GM18508 (cell line): Measurements from ENCODE around the gene OR4M1.
"Not testable (repeated sequence)": the region's sequence is repeated elsewhere in the genome, so short reads cannot be mapped to it uniquely, and the experiment has no call there.

Source experiments
- ATAC-seq: cut with Tn5 transposase; IDR thresholded peaks from one replicate; pipeline ENCODE4 v1.9.1; 2021; ENCODE audit warnings: moderate number of reproducible peaks; ENCODE audit not compliant: insufficient read depth, unreplicated experiment

Gene OR4M1

GRCh38 chr14:19773204-19773603, at the start of gene OR4M1:
Gene OR4M1, plus strand, starts transcription at chr14:19773504. Its CDS starts 6,819 bp downstream, at chr14:19780323.
- ATAC-seq: not testable (repeated sequence)

GRCh38 chr14:19729359-19729758, 43.9 kb upstream of the OR4M1 start:
- ATAC-seq: no peak

- ATAC-seq: no peak
Measured at GRCh38 chr14:19729763-19730162, 43.5 kb upstream of the OR4M1 start.

- ATAC-seq: not testable (repeated sequence)
Measured at GRCh38 chr14:19733893-19734292, 39.4 kb upstream of the OR4M1 start.

GRCh38 chr14:19743256-19743655, 30.0 kb upstream of the OR4M1 start, which contains the start of gene OR4Q3:
Gene OR4Q3, plus strand, starts transcription at chr14:19743571.
- ATAC-seq: no peak

GRCh38 chr14:19752316-19752715, 21.0 kb upstream of the OR4M1 start:
- not testable (repeated sequence) for ATAC-seq

GRCh38 chr14:19754172-19754571, 19.1 kb upstream of the OR4M1 start:
- ATAC-seq: no peak

GRCh38 chr14:19771491-19771890, 1.8 kb upstream of the OR4M1 start:
- ATAC-seq: not testable (repeated sequence)

GRCh38 chr14:19771895-19772430, 1.3 kb upstream of the OR4M1 start:
- no peak for ATAC-seq

- ATAC-seq: not testable (repeated sequence)
Measured at GRCh38 chr14:19772454-19772853, 850 bp upstream of the OR4M1 start.

GRCh38 chr14:19775587-19775986, 2.3 kb downstream of the OR4M1 start:
- no peak for ATAC-seq

- not testable (repeated sequence) for ATAC-seq
Measured at GRCh38 chr14:19785848-19786247, 12.5 kb downstream of the OR4M1 start.

- ATAC-seq: not testable (repeated sequence)
Measured at GRCh38 chr14:19787318-19787717, 14.0 kb downstream of the OR4M1 start.

- ATAC-seq: not testable (repeated sequence)
Measured at GRCh38 chr14:19788150-19788549, 14.8 kb downstream of the OR4M1 start.

GRCh38 chr14:19796520-19797108, 23.3 kb downstream of the OR4M1 start:
- ATAC-seq: not testable (repeated sequence)

GRCh38 chr14:19799880-19800279, 26.6 kb downstream of the OR4M1 start:
- no peak for ATAC-seq

GRCh38 chr14:19800282-19801117, 27.2 kb downstream of the OR4M1 start:
- ATAC-seq: no peak

- ATAC-seq: no peak
Measured at GRCh38 chr14:19801118-19801464, 27.8 kb downstream of the OR4M1 start.

GRCh38 chr14:19803470-19803869, 30.2 kb downstream of the OR4M1 start, which contains the start of gene OR4N2:
Gene OR4N2, plus strand, starts transcription at chr14:19803770. Its CDS starts 23,679 bp downstream, at chr14:19827449.
- not testable (repeated sequence) for ATAC-seq

- not testable (repeated sequence) for ATAC-seq
Measured at GRCh38 chr14:19813171-19813920, 40.0 kb downstream of the OR4M1 start.
